ENCODE results near the gene AHCY. TPM values are rescaled to one million over a fixed set of nuclear protein-coding genes. Genes with fewer than 3 reads are reported as not detected.

Gene AHCY
- total RNA-seq, 1 experiment from 2014 or later: 223 TPM

Small RNAs within 50 kb of the gene (small RNA-seq; reads per million reads assigned to genes)
- not detected for gene AL356299.1

Other genes with a start within 250 kb of the AHCY start
- gene EIF2S2, start 191.1 kb downstream of the AHCY start, total RNA-seq (2014; rRNA removed; shearing (Covaris generic)): 123 and 125 TPM in 2 replicates
- gene ASIP, start 61.9 kb downstream of the AHCY start, total RNA-seq (2014; rRNA removed; shearing (Covaris generic)): not detected in 2 replicates
- gene ITCH, start 59.9 kb upstream of the AHCY start, total RNA-seq (2014; rRNA removed; shearing (Covaris generic)): 25.4 and 32.5 TPM in 2 replicates
- gene DYNLRB1, start 213.1 kb upstream of the AHCY start, total RNA-seq (2014; rRNA removed; shearing (Covaris generic)): 133 and 186 TPM in 2 replicates